H1 (cell line): Measurements from ENCODE around the gene TMTC2. TPM values are rescaled to one million over a fixed set of nuclear protein-coding genes. Genes with fewer than 3 reads are reported as not detected.

Experiments used
- CTCF ChIA-PET: fragments of 300-600 bp; sonication (Branson Sonifier 250); formaldehyde crosslinking; loops from one replicate; lab custom pipeline; 2021; ENCODE audit not compliant: partially characterized antibody; lab: Charles Lee
- POLR2A ChIA-PET: fragments of 300-600 bp; sonication (Branson Sonifier 250); formaldehyde crosslinking; loops from one replicate; lab custom pipeline; 2021; ENCODE audit warnings: inconsistent platforms; ENCODE audit not compliant: partially characterized antibody; lab: Charles Lee
- DNase-seq, 2 experiments: peaks; one replicate each; pipeline versions ENCODE4 v3.0.0 to v3.0.0-alpha.2; 2010 to 2022; ENCODE audit warnings: low spot score in 2 of 2, low read depth in 1 of 2, mixed read lengths in 1 of 2
- FAIRE-seq: peaks from 2 replicates; lab custom pipeline; 2011; peaks lifted over from hg19 to GRCh38; lab: Jason Lieb, UNC
- H2AFZ ChIP-seq: 2 replicates; pipeline ENCODE4 v1.8.1; 2012; ENCODE audit warnings: low read length, inconsistent platforms
- H2AK5ac ChIP-seq: 2 replicates; pipeline ENCODE4 v1.6.1; 2013; ENCODE audit warnings: low read depth, low read length
- H2BK120ac ChIP-seq: replicated peaks from 2 replicates; pipeline ENCODE3; 2013; ENCODE audit warnings: low read depth, low read length, inconsistent platforms
- H2BK12ac ChIP-seq: 2 replicates; pipeline ENCODE4 v1.6.1; 2013; ENCODE audit warnings: low read depth, low read length
- H2BK15ac ChIP-seq: 2 replicates; pipeline ENCODE4 v1.6.1; 2013; ENCODE audit warnings: low read length
- H2BK20ac ChIP-seq: 2 replicates; pipeline ENCODE4 v1.6.1; 2013; ENCODE audit warnings: low read length
- H2BK5ac ChIP-seq: 2 replicates; pipeline ENCODE4 v1.6.1; 2013; ENCODE audit warnings: low read depth, low read length
- H3K14ac ChIP-seq: 2 replicates; pipeline ENCODE4 v1.6.1; 2013; ENCODE audit warnings: inconsistent platforms; ENCODE audit not compliant: insufficient read length
- H3K18ac ChIP-seq: 2 replicates; pipeline ENCODE4 v1.6.1; 2013; ENCODE audit warnings: low read length; ENCODE audit errors: extremely low read depth
- H3K23ac ChIP-seq: 2 replicates; pipeline ENCODE4 v1.6.1; 2013; ENCODE audit warnings: inconsistent platforms; ENCODE audit not compliant: insufficient read length
- H3K23me2 ChIP-seq: 2 replicates; pipeline ENCODE4 v1.6.1; 2013; ENCODE audit warnings: low read depth, low read length
- H3K27ac ChIP-seq: 2 replicates; pipeline ENCODE4 v1.6.1; 2011; ENCODE audit warnings: low read depth, low read length, inconsistent platforms
- H3K27me3 ChIP-seq, 4 experiments: replicated peaks in 1 of 4; 1 replicate in 1 of 4; 2 replicates in 3 of 4; pipeline versions ENCODE4 v1.6.1 to v1.8.1; 2011 to 2013; ENCODE audit warnings: low read length in 3 of 4, mild to moderate bottlenecking in 3 of 4, inconsistent platforms in 2 of 4, mixed read lengths in 2 of 4, moderate library complexity in 1 of 4; ENCODE audit not compliant: control insufficient read depth in 3 of 4, insufficient read depth in 3 of 4; ENCODE audit errors: extremely low read depth in 1 of 4
- H3K36me3 ChIP-seq, 4 experiments: 2 replicates each; pipeline versions ENCODE4 v1.6.1 to v1.8.1; 2011 to 2013; ENCODE audit warnings: mild to moderate bottlenecking in 4 of 4, low read length in 3 of 4, moderate library complexity in 2 of 4, control low read depth in 1 of 4, inconsistent platforms in 1 of 4; ENCODE audit not compliant: insufficient read depth in 4 of 4, control insufficient read depth in 2 of 4
- H3K4ac ChIP-seq: replicated peaks from 2 replicates; pipeline ENCODE3; 2013; ENCODE audit warnings: low read length, low read depth, mixed read lengths, inconsistent platforms; ENCODE audit not compliant: insufficient read length
- H3K4me1 ChIP-seq, 4 experiments: replicated peaks in 1 of 4; 1 replicate in 1 of 4; 2 replicates in 3 of 4; pipeline versions ENCODE4 v1.6.1 to v1.8.1; 2011 to 2013; ENCODE audit warnings: low read length in 3 of 4, inconsistent platforms in 2 of 4, mixed read lengths in 1 of 4; ENCODE audit not compliant: insufficient read depth in 4 of 4, control insufficient read depth in 3 of 4
- H3K4me2 ChIP-seq, 2 experiments: 2 replicates each; pipeline versions ENCODE4 v1.6.1 to v1.8.1; 2011 to 2013; ENCODE audit warnings: low read depth in 2 of 2, low read length in 2 of 2, control low read depth in 1 of 2, inconsistent platforms in 1 of 2, mild to moderate bottlenecking in 1 of 2; ENCODE audit not compliant: insufficient read depth in 1 of 2
- H3K4me3 ChIP-seq, 4 experiments: fragments of 200-600, 300-600 bp in 1 of 4; sonication (generic), shearing (Covaris generic), sonication (Bioruptor Twin) in 1 of 4; 2 replicates each; pipeline versions ENCODE4 v1.5.1 to v1.8.1; 2011 to 2016; ENCODE audit warnings: low read length in 4 of 4, low read depth in 3 of 4, control low read depth in 2 of 4, inconsistent platforms in 2 of 4, mild to moderate bottlenecking in 2 of 4, mixed read lengths in 1 of 4, moderate library complexity in 1 of 4; ENCODE audit not compliant: insufficient read depth in 2 of 4; ENCODE audit errors: extremely low read depth in 1 of 4
- H3K56ac ChIP-seq: replicated peaks from 2 replicates; pipeline ENCODE3; 2013; ENCODE audit warnings: low read depth, mild to moderate bottlenecking, mixed read lengths, low read length, inconsistent platforms; ENCODE audit not compliant: insufficient read length
- H3K79me1 ChIP-seq: 2 replicates; pipeline ENCODE4 v1.6.1; 2013; ENCODE audit warnings: low read depth, low read length, control low read depth
- H3K79me2 ChIP-seq, 2 experiments: 2 replicates each; pipeline versions ENCODE4 v1.6.1 to v1.8.1; 2012 to 2013; ENCODE audit warnings: low read length in 2 of 2, mild to moderate bottlenecking in 2 of 2, inconsistent platforms in 1 of 2; ENCODE audit not compliant: insufficient read depth in 2 of 2, control insufficient read depth in 1 of 2
- H3K9ac ChIP-seq, 4 experiments: replicated peaks in 1 of 4; 1 replicate in 1 of 4; 2 replicates in 3 of 4; pipeline versions ENCODE4 v1.6.1 to v1.8.1; 2011 to 2013; ENCODE audit warnings: low read depth in 3 of 4, low read length in 3 of 4, control low read depth in 2 of 4, mild to moderate bottlenecking in 2 of 4, moderate library complexity in 2 of 4, inconsistent platforms in 1 of 4; ENCODE audit errors: extremely low read depth in 1 of 4
- H3K9me3 ChIP-seq, 2 experiments: 2 replicates each; pipeline versions ENCODE4 v1.6.1 to v1.8.1; 2012 to 2013; ENCODE audit warnings: mild to moderate bottlenecking in 2 of 2, moderate library complexity in 2 of 2, control low read depth in 1 of 2, inconsistent platforms in 1 of 2, low read depth in 1 of 2, low read length in 1 of 2, mixed read lengths in 1 of 2; ENCODE audit not compliant: insufficient read depth in 2 of 2
- H4K20me1 ChIP-seq, 2 experiments: replicated peaks in 1 of 2; 2 replicates each; pipeline versions ENCODE3 to v1.8.1; 2011 to 2013; ENCODE audit warnings: inconsistent platforms in 2 of 2, low read length in 2 of 2, mild to moderate bottlenecking in 1 of 2; ENCODE audit not compliant: insufficient read depth in 2 of 2, control insufficient read depth in 1 of 2
- H4K5ac ChIP-seq: 2 replicates; pipeline ENCODE4 v1.6.1; 2013; ENCODE audit warnings: low read length, low read depth, mixed read lengths, inconsistent platforms; ENCODE audit not compliant: insufficient read length
- H4K8ac ChIP-seq: 2 replicates; pipeline ENCODE4 v1.8.0; 2013; ENCODE audit warnings: mild to moderate bottlenecking, moderate library complexity, low read length, inconsistent platforms; ENCODE audit not compliant: insufficient read depth; ENCODE audit errors: extremely low read depth
- H4K91ac ChIP-seq: replicated peaks from 2 replicates; pipeline ENCODE3; 2013; ENCODE audit warnings: low read length, mixed read lengths, inconsistent platforms; ENCODE audit not compliant: insufficient read length
- CBX5 ChIP-seq: fragments of 300-800, 300-1000 bp; sonication (generic); IDR thresholded peaks from 2 replicates; pipeline ENCODE4 v1.7.1; 2016; ENCODE audit warnings: antibody characterized with exemption, low read length, low read depth
- CREB1 ChIP-seq: IDR thresholded peaks from 2 replicates; pipeline ENCODE4 v1.6.1; 2012; ENCODE audit warnings: inconsistent platforms
- EZH2 ChIP-seq: fragments of 200-600 bp; sonication (generic); IDR thresholded peaks from 2 replicates; pipeline ENCODE4 v1.7.1; 2012; ENCODE audit warnings: low read depth, mild to moderate bottlenecking, moderate library complexity, low read length, inconsistent platforms; ENCODE audit not compliant: severe bottlenecking
- SP4 ChIP-seq: IDR thresholded peaks from 2 replicates; pipeline ENCODE4 v1.6.1; 2012; ENCODE audit warnings: low read length, inconsistent platforms
- TCF12 ChIP-seq: IDR thresholded peaks from 2 replicates; pipeline ENCODE4 v1.6.1; 2011; ENCODE audit warnings: low read depth, mild to moderate bottlenecking, low read length
- USF2 ChIP-seq: IDR thresholded peaks from 2 replicates; pipeline ENCODE4 v1.6.1; 2011; ENCODE audit warnings: low read length, improper control_type of control experiment
- YY1 ChIP-seq: IDR thresholded peaks from 2 replicates; pipeline ENCODE4 v1.6.1; 2011; ENCODE audit warnings: low read depth, mild to moderate bottlenecking, low read length
- polyA plus RNA-seq, 7 experiments: library from polyadenylated mRNA; depleted of rRNA in 3 of 7; stranded (reverse) in 5 of 7; unstranded in 2 of 7; fragments of >200 nt in 5 of 7; fragments of 200-250 nt in 2 of 7; gene quantifications; 1 replicate in 5 of 7; 2 replicates in 1 of 7; 4 replicates in 1 of 7; pipeline versions ENCODE4 v1.2.1 to v1.2.3, GENCODE V29; 2011 to 2013; ENCODE audit warnings: missing spikeins in 2 of 7, mixed read lengths in 2 of 7
- total RNA-seq: library from RNA; stranded (reverse); fragmentation: NEBNext Ultra II Directional; extraction: Animal tissue kit (Norgen Biotek cat#: 25700); gene quantifications from 2 replicates; pipeline ENCODE4 v1.2.1, GENCODE V29; 2021

TMTC2 gene
- total and polyA plus RNA-seq, 2 of the 8 experiments (the other 6 are each of a cell fraction or from before 2014, with no cell fraction given): 2.3 to 3.9 TPM

DNA sequence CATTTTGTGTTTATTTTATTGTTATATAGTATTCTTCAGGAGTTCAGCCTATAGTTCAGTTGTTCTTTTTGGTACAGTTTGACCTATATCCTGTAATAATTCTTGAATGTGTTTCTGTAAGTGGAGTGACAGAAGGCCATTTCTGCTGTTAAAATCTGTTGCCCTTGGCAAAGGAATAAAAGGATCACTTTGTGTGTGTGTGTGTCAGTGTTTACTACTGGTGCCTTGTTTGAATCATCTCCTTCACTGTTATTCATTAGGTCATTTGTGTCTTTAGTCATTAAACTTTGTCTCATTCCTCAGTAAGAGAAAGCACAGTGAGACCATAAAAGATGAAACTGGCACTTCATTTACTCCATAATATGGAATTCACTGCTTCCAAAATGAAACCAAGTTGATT lies 130.7 kb downstream of the TMTC2 start:
- TF ChIP-seq TCF12: no peak
- TF ChIP-seq USF2: no peak
- no peak for TF ChIP-seq CREB1
- TF ChIP-seq EZH2: no peak
- TF ChIP-seq YY1: no peak
- TF ChIP-seq CBX5: no peak
- no peak for TF ChIP-seq SP4
- TF ChIP-seq, all 59 proteins: peak for 0
- no peaks in the 10 kb centered on the region for H3K36me3 ChIP-seq
- H3K4me3 ChIP-seq: no peak overlapping the region
- POLR2A ChIA-PET: no interaction called here
- no peak overlapping the region for H3K9ac ChIP-seq
- H3K23me2 ChIP-seq: no peaks in the 10 kb centered on the region
- H3K27me3 ChIP-seq: no peaks in the 10 kb centered on the region
- no peak overlapping the region for H2AK5ac ChIP-seq
- no peak overlapping the region for H3K27ac ChIP-seq
- no peak overlapping the region for H3K18ac ChIP-seq
- no peak overlapping the region for H2BK12ac ChIP-seq
- CTCF ChIA-PET: interaction anchor here (0.7 kb wide), 2 partner anchors 78 to 896 kb away, joined by 3 read pairs; no protein-coding TSS in a partner anchor
- H3K14ac ChIP-seq: no peak overlapping the region
- no peaks in the 10 kb centered on the region for H3K79me2 ChIP-seq
- no peak overlapping the region for H3K4ac ChIP-seq
- H2AFZ ChIP-seq: no peak overlapping the region
- no peak overlapping the region for H3K23ac ChIP-seq
- no peaks in the 10 kb centered on the region for H4K20me1 ChIP-seq
- no peak overlapping the region for H4K5ac ChIP-seq
- FAIRE-seq: no peak
- no peak overlapping the region for H2BK5ac ChIP-seq
- H2BK120ac ChIP-seq: no peak overlapping the region
- no peak overlapping the region for H3K4me2 ChIP-seq
- no peak overlapping the region for H4K8ac ChIP-seq
- 0 out of 7 replicates have a peak, but pooled peaks cover 0 to 2% (median 0%) of the 10 kb centered on the region in 4 experiments for H3K4me1 ChIP-seq
- no peak overlapping the region for H3K56ac ChIP-seq
- no peak overlapping the region for H2BK20ac ChIP-seq
- no peaks in the 10 kb centered on the region for H3K9me3 ChIP-seq
- no peaks in the 10 kb centered on the region for H3K79me1 ChIP-seq
- H4K91ac ChIP-seq: no peak overlapping the region
- H2BK15ac ChIP-seq: no peak overlapping the region
- no peak for DNase-seq
